ENCODE measurements around the gene CUX1. TPM values are rescaled to one million over a fixed set of nuclear protein-coding genes. Genes with fewer than 3 reads are reported as not detected.

The CUX1 gene
- total RNA-seq, 4 donors from 2014 or later = 64.1 to 142 (median 111) TPM

- no peaks in the 10 kb centered on the region for H3K9me3 ChIP-seq
- peaks cover 0 to 34% (median 0%) of the 10 kb centered on the region in 3 donors for H3K36me3 ChIP-seq
- H3K27me3 ChIP-seq = no peaks in the 10 kb centered on the region
- H3K4me3 ChIP-seq = no peak overlapping the region
- peaks cover 0 to 5% (median 2%) of the 10 kb centered on the region in 4 donors for H3K4me1 ChIP-seq
- no peak for DNase-seq
- TF ChIP-seq CTCF (IDR thresholded peaks at IDR 0.05) (no peak), POLR2A (IDR thresholded peaks at IDR 0.05) (no peak)
- no peak overlapping the region for H3K27ac ChIP-seq
These were observed 282.0 kb downstream of the CUX1 start for GRCh38 chr7:102099474-102099873.

GRCh38 chr7:102101111-102101551 lies 283.7 kb downstream of the CUX1 start:
- Histone ChIP-seq H3K27me3 (no peaks in the 10 kb centered on the region), H3K36me3 (peaks cover 0 to 40% (median 0%) of the 10 kb centered on the region in 3 donors), H3K4me3 (no peak overlapping the region), H3K9me3 (no peaks in the 10 kb centered on the region), H3K4me1 (peaks cover 0 to 4% (median 0%) of the 10 kb centered on the region in 4 donors), H3K27ac (no peak overlapping the region)
- no peak for TF ChIP-seq POLR2A (IDR thresholded peaks at IDR 0.05)
- TF ChIP-seq CTCF (IDR thresholded peaks at IDR 0.05) = no peak
- no peak for DNase-seq

- Histone ChIP-seq H3K27ac (no peak overlapping the region), H3K9me3 (no peaks in the 10 kb centered on the region), H3K4me1 (peaks cover 0 to 4% (median 0%) of the 10 kb centered on the region in 4 donors), H3K36me3 (peaks cover 0 to 47% (median 0%) of the 10 kb centered on the region in 3 donors), H3K4me3 (no peak overlapping the region), H3K27me3 (no peaks in the 10 kb centered on the region)
- no peak for TF ChIP-seq CTCF (IDR thresholded peaks at IDR 0.05)
- TF ChIP-seq POLR2A (IDR thresholded peaks at IDR 0.05) = no peak
- DNase-seq = no peak
These were observed 284.5 kb downstream of the CUX1 start for GRCh38 chr7:102101926-102102325.

- Histone ChIP-seq H3K27ac (no peak overlapping the region), H3K27me3 (no peaks in the 10 kb centered on the region), H3K4me3 (no peak overlapping the region), H3K9me3 (no peaks in the 10 kb centered on the region), H3K4me1 (peaks cover 0 to 3% (median 0%) of the 10 kb centered on the region in 4 donors), H3K36me3 (peaks cover 0 to 56% (median 0%) of the 10 kb centered on the region in 3 donors)
- no peak for DNase-seq
- TF ChIP-seq CTCF (IDR thresholded peaks at IDR 0.05) = no peak
- no peak for TF ChIP-seq POLR2A (IDR thresholded peaks at IDR 0.05)
These were observed 285.6 kb downstream of the CUX1 start for GRCh38 chr7:102103027-102103372.

- TF ChIP-seq CTCF (IDR thresholded peaks at IDR 0.05) (no peak), POLR2A (IDR thresholded peaks at IDR 0.05) (no peak)
- peaks cover 0 to 64% (median 0%) of the 10 kb centered on the region in 3 donors for H3K36me3 ChIP-seq
- no peaks in the 10 kb centered on the region for H3K9me3 ChIP-seq
- H3K4me3 ChIP-seq = no peak overlapping the region
- no peaks in the 10 kb centered on the region for H3K27me3 ChIP-seq
- H3K4me1 ChIP-seq = no peaks in the 10 kb centered on the region
- no peak overlapping the region for H3K27ac ChIP-seq
- no peak for DNase-seq
These were observed 286.8 kb downstream of the CUX1 start for GRCh38 chr7:102104245-102104644.

GRCh38 chr7:102106625-102107024 lies 289.2 kb downstream of the CUX1 start:
- no peak for DNase-seq

More at GRCh38 chr7:102106625-102107024, 289.2 kb downstream of the CUX1 start:
- peaks cover 0 to 56% (median 0%) of the 10 kb centered on the region in 3 donors for H3K36me3 ChIP-seq
- no peak overlapping the region for H3K27ac ChIP-seq
- H3K4me3 ChIP-seq = no peak overlapping the region
- TF ChIP-seq CTCF (IDR thresholded peaks at IDR 0.05) = no peak
- no peak for TF ChIP-seq POLR2A (IDR thresholded peaks at IDR 0.05)
- no peaks in the 10 kb centered on the region for H3K9me3 ChIP-seq
- H3K27me3 ChIP-seq = no peaks in the 10 kb centered on the region
- no peaks in the 10 kb centered on the region for H3K4me1 ChIP-seq
